GM12872 (cell line): ENCODE data around the gene STARD6.

Experiments used
- TF ChIP-seq, protein P1 (sequence below): IDR thresholded peaks from 3 replicates; pipeline ENCODE4 v1.5.1; 2011; ENCODE audit warnings: low read depth, mild to moderate bottlenecking, low read length, moderate library complexity; ENCODE audit not compliant: insufficient read depth

STARD6 gene

DNA sequence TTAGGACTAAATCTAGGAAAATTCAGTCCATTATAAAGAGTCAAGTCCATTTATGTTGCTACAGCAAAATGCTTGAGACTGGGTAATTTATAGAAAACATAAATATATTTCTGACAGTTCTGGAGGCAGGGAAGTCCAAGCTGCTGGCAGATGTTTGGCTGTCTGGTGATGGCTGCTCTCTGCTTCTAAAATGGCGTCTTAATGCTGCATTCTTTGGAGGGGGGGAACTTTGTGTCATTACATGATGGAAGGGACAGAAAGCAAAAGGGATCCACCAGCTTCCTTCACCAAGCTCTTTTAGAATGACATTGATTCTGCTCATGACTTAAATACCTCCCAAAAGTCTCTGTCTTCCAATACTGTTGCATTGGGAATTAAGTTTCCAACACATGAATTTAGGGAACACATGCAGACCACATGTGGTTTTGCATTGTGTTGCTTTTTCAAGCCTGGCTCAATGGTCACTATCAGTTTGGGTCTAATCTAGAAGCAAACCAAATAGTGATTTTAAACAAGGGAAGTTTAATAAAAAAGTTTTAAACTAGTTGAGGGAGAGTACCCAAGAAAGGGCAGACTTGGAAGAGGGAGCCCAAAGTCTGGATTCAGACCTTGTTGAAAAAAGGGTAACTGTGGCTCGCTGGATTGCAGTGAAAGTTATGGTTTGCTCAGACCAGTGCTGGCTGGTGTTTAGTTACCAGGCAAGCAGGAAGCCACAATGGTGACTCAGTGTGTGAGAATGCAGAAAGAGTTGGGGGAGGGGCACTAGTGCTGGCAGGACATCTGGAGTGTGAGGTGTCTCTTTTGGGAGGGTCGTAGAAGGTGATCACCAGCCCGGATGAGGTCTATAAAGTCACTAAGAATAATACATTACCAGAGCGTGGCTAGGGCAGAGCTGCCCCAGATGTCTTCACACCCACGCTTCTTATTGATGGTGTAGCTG, 30.8 kb upstream of the STARD6 start:
- TF ChIP-seq, protein P1, sequence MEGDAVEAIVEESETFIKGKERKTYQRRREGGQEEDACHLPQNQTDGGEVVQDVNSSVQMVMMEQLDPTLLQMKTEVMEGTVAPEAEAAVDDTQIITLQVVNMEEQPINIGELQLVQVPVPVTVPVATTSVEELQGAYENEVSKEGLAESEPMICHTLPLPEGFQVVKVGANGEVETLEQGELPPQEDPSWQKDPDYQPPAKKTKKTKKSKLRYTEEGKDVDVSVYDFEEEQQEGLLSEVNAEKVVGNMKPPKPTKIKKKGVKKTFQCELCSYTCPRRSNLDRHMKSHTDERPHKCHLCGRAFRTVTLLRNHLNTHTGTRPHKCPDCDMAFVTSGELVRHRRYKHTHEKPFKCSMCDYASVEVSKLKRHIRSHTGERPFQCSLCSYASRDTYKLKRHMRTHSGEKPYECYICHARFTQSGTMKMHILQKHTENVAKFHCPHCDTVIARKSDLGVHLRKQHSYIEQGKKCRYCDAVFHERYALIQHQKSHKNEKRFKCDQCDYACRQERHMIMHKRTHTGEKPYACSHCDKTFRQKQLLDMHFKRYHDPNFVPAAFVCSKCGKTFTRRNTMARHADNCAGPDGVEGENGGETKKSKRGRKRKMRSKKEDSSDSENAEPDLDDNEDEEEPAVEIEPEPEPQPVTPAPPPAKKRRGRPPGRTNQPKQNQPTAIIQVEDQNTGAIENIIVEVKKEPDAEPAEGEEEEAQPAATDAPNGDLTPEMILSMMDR, result no peak

DNA sequence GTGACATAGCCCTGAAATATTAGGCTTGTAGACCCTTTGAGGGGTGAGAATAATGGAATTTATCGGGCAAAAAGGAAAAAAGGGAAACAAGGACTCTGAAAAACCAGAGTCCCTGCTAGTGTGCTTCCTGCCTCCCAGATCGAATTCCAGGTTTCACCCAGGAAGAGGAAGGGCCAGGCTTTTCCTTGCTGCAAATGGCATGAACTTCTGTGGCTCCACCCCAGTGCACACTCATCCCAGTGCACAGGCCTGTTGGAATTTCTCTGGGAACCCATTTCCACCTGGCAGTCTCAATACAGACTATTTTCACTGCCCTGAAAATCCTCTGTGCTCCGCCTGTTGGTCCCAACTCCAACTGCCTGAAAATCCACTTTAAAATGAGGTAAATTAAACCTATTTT, 30.0 kb upstream of the STARD6 start:
- TF ChIP-seq, protein P1, result no peak

DNA sequence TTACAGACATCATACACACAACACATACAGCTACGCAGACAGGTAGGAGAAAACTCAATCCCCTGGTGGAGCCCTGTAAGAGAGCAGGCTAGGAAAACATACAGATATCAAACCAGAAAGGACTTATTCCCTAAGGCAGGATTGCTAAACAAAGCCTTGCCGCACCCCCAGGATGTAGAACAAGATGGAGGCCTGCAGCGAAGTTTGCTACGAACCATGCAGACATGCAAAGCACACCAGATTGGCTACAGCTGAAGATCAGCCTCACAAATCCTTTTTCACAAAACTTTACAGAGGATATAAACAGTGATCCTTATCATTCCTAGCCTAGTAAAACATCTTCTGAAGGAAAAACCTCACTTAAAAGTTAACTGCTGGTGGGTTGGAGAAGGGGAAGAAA, 28.4 kb upstream of the STARD6 start:
- TF ChIP-seq, protein P1, result no peak

DNA sequence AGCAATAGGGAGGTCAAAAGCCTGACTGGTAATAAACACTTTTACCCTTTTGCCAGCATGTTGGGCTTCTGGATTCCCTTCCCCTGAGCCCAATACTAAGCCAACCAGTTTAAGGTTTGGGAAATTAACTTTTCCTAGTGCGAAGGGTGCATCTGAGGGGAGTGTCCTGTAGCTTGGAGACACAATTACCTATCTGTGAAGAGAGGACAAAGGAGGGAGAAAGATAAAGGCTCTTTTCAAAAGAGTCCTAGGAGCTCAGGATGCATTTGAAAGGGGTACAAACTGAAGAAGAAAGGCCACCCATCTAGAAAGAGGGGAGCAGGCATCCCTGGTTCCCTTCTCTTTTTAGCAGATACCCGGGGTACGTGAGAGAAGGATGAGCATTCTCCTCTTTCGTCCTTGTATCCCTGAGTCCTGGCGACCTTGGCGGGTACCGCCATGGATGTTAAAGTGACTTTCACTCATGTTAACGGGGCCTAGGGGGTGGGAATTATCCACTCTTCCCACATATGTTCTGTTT, 25.1 kb upstream of the STARD6 start:
- TF ChIP-seq, protein P1, result no peak

DNA sequence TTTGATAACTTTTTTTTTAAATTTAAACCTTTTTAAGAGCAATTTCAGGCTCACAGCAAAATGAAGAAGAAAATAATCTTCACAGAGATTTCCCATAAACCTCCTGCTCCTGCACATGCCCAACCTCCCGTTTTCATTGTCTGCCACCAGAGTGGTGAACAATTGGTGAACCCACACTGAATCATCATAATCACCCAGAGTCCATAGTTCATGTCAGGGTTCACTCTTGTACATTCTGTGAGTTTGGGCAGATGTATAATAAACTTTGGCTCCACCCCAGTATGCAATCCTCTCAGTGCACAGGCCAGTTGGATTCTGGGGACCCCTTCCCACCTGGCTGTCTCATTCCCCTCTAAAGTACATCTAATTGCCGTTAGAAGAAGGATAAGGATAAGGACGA, 24.4 kb upstream of the STARD6 start:
- TF ChIP-seq, protein P1, result no peak

DNA sequence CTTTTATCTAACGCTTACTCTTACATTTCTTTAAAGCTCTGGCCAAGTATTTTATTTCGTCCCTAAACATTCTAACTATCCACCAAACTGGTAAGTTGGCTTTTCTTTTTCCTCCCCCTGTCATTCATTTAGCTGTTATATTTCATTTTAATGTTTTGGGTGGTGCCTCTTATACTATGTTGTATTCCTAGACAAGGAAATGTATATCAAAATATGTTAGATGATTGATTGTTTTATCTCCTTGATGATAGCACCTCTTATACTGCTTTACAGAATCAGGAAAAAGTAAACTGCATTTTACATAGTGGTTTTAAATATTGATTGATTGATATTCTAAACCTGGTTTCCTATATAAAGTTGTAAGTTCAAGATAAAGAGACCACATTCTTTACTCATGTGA, 24.0 kb upstream of the STARD6 start:
- TF ChIP-seq, protein P1, result no peak

DNA sequence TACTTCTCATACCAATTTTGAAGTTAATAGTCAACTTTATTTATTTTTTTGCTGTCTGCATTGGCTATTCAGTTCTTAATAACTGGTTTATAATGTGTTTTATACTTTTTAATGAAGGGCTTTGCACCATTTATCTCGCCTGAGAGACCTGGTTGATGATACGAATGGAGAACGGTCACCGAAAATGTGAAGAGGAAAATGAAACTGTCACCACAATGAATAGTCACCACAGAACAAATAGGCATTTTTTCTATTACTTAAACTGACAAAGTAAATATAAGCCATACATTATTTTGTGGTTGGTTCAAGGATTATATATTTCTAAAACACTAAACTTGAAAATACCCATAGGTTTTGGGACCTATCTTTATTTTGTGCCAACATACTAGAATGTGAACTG, 20.4 kb upstream of the STARD6 start:
- TF ChIP-seq, protein P1, result no peak
